ENCODE measurements around the gene ASPRV1.

The ASPRV1 gene

DNA sequence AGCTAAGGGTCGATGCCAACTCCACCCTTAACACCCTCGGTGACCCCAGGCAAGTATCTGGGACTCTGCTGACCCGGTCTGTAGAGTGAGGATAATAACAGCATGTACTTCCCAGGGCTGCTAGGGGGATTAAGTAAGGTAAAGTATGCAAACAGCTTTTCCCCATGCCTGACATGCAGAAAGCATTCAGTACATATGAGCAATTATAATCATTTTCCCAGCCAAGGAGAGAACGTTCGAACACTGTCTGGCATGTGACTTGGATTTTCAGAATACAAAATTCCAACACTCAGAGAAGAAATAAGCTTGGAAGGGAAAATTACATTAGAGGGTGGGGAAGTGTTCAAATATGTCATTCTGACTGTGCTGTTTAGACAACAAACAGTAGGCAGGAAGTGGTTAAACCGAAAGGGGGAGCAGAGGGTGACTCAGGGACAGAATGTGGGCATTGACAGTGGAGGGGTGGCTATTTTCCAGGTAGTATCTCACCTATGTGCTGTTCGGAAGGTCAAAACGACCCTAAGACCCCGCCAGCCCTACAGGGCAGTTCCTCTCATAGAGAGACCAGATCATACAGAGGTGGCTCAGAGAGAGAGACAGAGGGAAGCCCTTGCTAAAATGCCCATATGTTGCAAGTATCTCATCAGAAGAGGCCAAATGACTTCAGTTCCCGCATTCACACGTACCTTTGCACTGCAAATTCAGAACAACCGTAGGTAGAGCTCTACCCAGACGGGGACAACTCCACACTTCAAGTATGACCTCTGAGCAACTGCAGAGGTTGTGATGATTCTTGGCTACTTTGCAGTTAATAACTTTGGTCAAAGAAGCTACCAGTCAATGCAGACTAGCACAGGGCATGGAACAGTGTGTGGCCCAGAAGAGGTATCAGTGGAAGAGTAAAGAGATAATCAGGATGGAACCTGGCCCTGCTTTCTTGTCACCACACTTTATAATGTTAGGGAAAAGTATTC, 14.8 kb downstream of the ASPRV1 start:
- H3K27ac ChIP-seq (ENCODE audit: low read depth, low read length): no peak overlapping the region
- DNase-seq: no peak
- H3K18ac ChIP-seq (ENCODE audit: low read length): no peak overlapping the region
- H3K4me3 ChIP-seq (ENCODE audit: low read length): no peak overlapping the region
- no CpG with 5 or more reads among the region's 13 CpGs for WGBS (ENCODE audit: extremely low coverage, insufficient coverage, low lambda C conversion rate)
- no peak overlapping the region for H3K23ac ChIP-seq (ENCODE audit: low read length)
- no peak overlapping the region for H3K4ac ChIP-seq (ENCODE audit: low read depth, low read length)
- no peak overlapping the region for H2BK5ac ChIP-seq (ENCODE audit: low read length)
- no peaks in the 10 kb centered on the region for H3K36me3 ChIP-seq (ENCODE audit: control insufficient read depth, insufficient read depth, low read length)
- H3K9ac ChIP-seq (ENCODE audit: low read length): no peak overlapping the region
- no peaks in the 10 kb centered on the region for H3K79me1 ChIP-seq (ENCODE audit: low read length)
- H3K4me1 ChIP-seq (ENCODE audit: control insufficient read depth, low read depth, low read length): no peaks in the 10 kb centered on the region
- no peak overlapping the region for H2AK5ac ChIP-seq (ENCODE audit: low read length)
- H3K56ac ChIP-seq (ENCODE audit: low read length): no peak overlapping the region
- no peaks in the 10 kb centered on the region for H3K27me3 ChIP-seq (ENCODE audit: insufficient read depth, low read length, poor library complexity)
- H4K8ac ChIP-seq (ENCODE audit: low read depth, low read length): no peak overlapping the region
- H2BK120ac ChIP-seq (ENCODE audit: low read depth, low read length): no peak overlapping the region
- no peaks in the 10 kb centered on the region for H3K79me2 ChIP-seq (ENCODE audit: control insufficient read depth, insufficient read depth, low read length)
- no peak overlapping the region for H2BK15ac ChIP-seq (replicated peaks; ENCODE audit: low read depth)
- H3K4me2 ChIP-seq (ENCODE audit: low read length): no peak overlapping the region
- H4K5ac ChIP-seq (ENCODE audit: low read length): no peak overlapping the region

DNA sequence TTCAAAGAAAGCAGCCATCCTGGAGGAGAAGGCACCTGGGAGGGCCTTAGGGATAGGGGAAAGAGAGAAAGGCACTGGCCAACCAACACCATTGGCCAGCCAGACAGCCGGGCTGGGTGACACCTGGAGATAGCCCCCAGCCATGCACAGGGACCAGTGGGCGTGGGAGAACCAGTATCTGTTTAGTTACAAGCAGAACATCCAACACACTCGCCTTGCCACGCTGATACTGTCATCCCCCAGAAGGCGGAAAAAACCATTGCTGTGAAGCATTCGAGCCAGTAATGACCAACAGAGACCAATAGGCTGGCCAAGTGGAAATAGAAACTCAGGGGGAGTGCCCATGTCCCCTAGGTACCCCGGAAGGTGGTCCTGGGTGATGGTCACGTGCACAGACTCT, 15.5 kb downstream of the ASPRV1 start:
- no peak for DNase-seq
- H3K4me2 ChIP-seq (ENCODE audit: low read length): no peak overlapping the region
- H3K4ac ChIP-seq (ENCODE audit: low read depth, low read length): no peak overlapping the region
- no peaks in the 10 kb centered on the region for H3K79me2 ChIP-seq (ENCODE audit: control insufficient read depth, insufficient read depth, low read length)
- no peak overlapping the region for H2BK5ac ChIP-seq (ENCODE audit: low read length)
- H3K56ac ChIP-seq (ENCODE audit: low read length): no peak overlapping the region
- no peak overlapping the region for H3K18ac ChIP-seq (ENCODE audit: low read length)
- no peaks in the 10 kb centered on the region for H3K36me3 ChIP-seq (ENCODE audit: control insufficient read depth, insufficient read depth, low read length)
- no peaks in the 10 kb centered on the region for H3K27me3 ChIP-seq (ENCODE audit: insufficient read depth, low read length, poor library complexity)
- H3K27ac ChIP-seq (ENCODE audit: low read depth, low read length): no peak overlapping the region
- H3K9ac ChIP-seq (ENCODE audit: low read length): no peak overlapping the region
- H3K4me3 ChIP-seq (ENCODE audit: low read length): no peak overlapping the region
- H4K5ac ChIP-seq (ENCODE audit: low read length): no peak overlapping the region
- H2BK15ac ChIP-seq (replicated peaks; ENCODE audit: low read depth): no peak overlapping the region
- no peak overlapping the region for H4K8ac ChIP-seq (ENCODE audit: low read depth, low read length)
- no peak overlapping the region for H2BK120ac ChIP-seq (ENCODE audit: low read depth, low read length)
- no peaks in the 10 kb centered on the region for H3K79me1 ChIP-seq (ENCODE audit: low read length)
- no peaks in the 10 kb centered on the region for H3K4me1 ChIP-seq (ENCODE audit: control insufficient read depth, low read depth, low read length)
- H2AK5ac ChIP-seq (ENCODE audit: low read length): no peak overlapping the region
- H3K23ac ChIP-seq (ENCODE audit: low read length): no peak overlapping the region
- WGBS (ENCODE audit: extremely low coverage, insufficient coverage, low lambda C conversion rate): no CpG with 5 or more reads among the region's 8 CpGs

DNA sequence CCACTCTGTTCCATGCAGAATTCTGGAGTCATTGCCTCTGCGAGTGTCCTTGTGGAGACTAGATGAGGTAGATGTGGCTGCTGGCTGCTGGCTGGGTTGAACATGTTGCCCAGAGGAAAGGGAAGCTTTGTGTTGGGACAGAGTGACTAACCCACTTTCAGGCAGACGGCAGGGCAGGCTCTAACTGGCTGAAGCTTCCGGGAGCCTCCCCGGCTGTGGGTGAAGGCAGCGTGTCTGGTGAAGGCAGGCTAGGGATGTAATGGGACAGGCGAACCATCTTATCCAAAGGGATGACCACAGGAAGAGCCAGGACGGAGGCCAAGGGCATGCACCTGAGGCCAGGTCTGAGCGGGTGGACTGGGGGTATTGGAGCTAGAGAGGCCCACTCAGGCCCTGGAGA, 16.0 kb downstream of the ASPRV1 start:
- Histone ChIP-seq H2AK5ac (ENCODE audit: low read length) (no peak overlapping the region), H2BK15ac (replicated peaks; ENCODE audit: low read depth) (no peak overlapping the region), H3K4me1 (ENCODE audit: control insufficient read depth, low read depth, low read length) (no peaks in the 10 kb centered on the region), H3K23ac (ENCODE audit: low read length) (no peak overlapping the region), H3K4ac (ENCODE audit: low read depth, low read length) (no peak overlapping the region), H3K79me1 (ENCODE audit: low read length) (no peaks in the 10 kb centered on the region), H3K36me3 (ENCODE audit: control insufficient read depth, insufficient read depth, low read length) (no peaks in the 10 kb centered on the region), H3K4me2 (ENCODE audit: low read length) (no peak overlapping the region), H3K18ac (ENCODE audit: low read length) (no peak overlapping the region), H3K56ac (ENCODE audit: low read length) (no peak overlapping the region), H2BK5ac (ENCODE audit: low read length) (no peak overlapping the region), H4K8ac (ENCODE audit: low read depth, low read length) (no peak overlapping the region), H3K27ac (ENCODE audit: low read depth, low read length) (no peak overlapping the region), H3K27me3 (ENCODE audit: insufficient read depth, low read length, poor library complexity) (no peaks in the 10 kb centered on the region), H3K4me3 (ENCODE audit: low read length) (no peak overlapping the region), H4K5ac (ENCODE audit: low read length) (no peak overlapping the region), H3K79me2 (ENCODE audit: control insufficient read depth, insufficient read depth, low read length) (no peaks in the 10 kb centered on the region), H3K9ac (ENCODE audit: low read length) (no peak overlapping the region), H2BK120ac (ENCODE audit: low read depth, low read length) (no peak overlapping the region)
- no CpG with 5 or more reads among the region's 8 CpGs for WGBS (ENCODE audit: extremely low coverage, insufficient coverage, low lambda C conversion rate)
- DNase-seq: no peak

DNA sequence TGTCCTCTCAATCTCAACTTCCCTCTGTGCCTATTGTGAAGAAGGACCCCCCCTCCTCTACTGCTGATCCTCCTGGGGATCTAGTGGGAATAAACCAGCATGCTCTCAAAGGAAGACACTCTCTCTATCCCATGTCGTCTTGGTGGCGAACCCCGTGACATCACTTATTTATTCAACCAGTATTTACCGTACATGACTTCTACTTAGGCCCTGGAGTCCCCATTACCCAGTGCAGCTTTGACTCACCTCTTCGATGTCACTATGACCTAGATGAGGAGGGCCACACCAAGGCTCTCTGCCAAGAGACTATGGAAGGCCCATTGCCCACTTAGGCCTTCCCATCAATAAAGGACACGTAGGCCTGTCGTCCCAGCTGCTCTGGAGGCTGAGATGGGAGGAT, 16.7 kb downstream of the ASPRV1 start:
- no peaks in the 10 kb centered on the region for H3K4me1 ChIP-seq (ENCODE audit: control insufficient read depth, low read depth, low read length)
- H4K8ac ChIP-seq (ENCODE audit: low read depth, low read length): no peak overlapping the region
- no peak for DNase-seq
- no peak overlapping the region for H3K9ac ChIP-seq (ENCODE audit: low read length)
- no CpG with 5 or more reads among the region's 7 CpGs for WGBS (ENCODE audit: extremely low coverage, insufficient coverage, low lambda C conversion rate)
- H3K27me3 ChIP-seq (ENCODE audit: insufficient read depth, low read length, poor library complexity): no peaks in the 10 kb centered on the region
- H4K5ac ChIP-seq (ENCODE audit: low read length): no peak overlapping the region
- H3K23ac ChIP-seq (ENCODE audit: low read length): no peak overlapping the region
- no peak overlapping the region for H2BK15ac ChIP-seq (replicated peaks; ENCODE audit: low read depth)
- no peak overlapping the region for H2AK5ac ChIP-seq (ENCODE audit: low read length)
- no peaks in the 10 kb centered on the region for H3K79me2 ChIP-seq (ENCODE audit: control insufficient read depth, insufficient read depth, low read length)
- H3K27ac ChIP-seq (ENCODE audit: low read depth, low read length): no peak overlapping the region
- H3K4me2 ChIP-seq (ENCODE audit: low read length): no peak overlapping the region
- no peaks in the 10 kb centered on the region for H3K36me3 ChIP-seq (ENCODE audit: control insufficient read depth, insufficient read depth, low read length)
- H3K4ac ChIP-seq (ENCODE audit: low read depth, low read length): no peak overlapping the region
- H2BK5ac ChIP-seq (ENCODE audit: low read length): no peak overlapping the region
- H3K79me1 ChIP-seq (ENCODE audit: low read length): no peaks in the 10 kb centered on the region
- H2BK120ac ChIP-seq (ENCODE audit: low read depth, low read length): no peak overlapping the region
- no peak overlapping the region for H3K4me3 ChIP-seq (ENCODE audit: low read length)
- H3K18ac ChIP-seq (ENCODE audit: low read length): no peak overlapping the region
- no peak overlapping the region for H3K56ac ChIP-seq (ENCODE audit: low read length)

DNA sequence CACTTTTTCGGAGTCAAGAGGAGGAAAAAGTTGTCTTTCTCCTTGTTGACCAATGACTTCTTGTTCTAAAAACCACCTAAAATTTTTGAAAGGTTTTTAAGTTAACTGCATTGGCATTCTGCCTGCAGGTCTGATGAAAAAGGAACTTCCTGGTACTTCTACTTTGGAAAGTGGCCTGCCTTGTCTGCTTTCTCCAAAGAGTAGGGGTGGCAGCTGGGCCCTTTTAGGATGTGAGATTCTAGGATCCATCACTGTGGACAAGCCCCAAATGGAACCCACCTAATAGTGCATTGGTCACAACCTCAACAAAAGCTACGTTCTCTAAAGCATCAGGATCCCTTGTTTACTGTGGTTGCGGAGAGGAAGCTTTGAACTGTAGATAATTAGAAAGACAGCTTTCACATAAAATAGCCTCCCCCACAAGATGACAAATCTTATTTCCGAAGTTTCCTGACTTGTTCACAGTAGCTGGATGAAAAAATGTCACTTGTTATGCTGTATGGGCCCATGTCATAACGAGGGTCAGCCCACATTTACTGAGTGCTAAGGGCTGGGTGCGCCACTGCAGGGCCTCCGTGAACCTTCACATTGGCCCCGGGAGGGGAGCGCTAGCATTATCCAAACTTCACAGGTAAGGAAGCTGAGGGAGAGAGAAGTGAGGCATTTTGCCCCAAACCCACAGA, 17.4 kb downstream of the ASPRV1 start:
- Histone ChIP-seq H2BK15ac (replicated peaks; ENCODE audit: low read depth) (no peak overlapping the region), H3K4me2 (ENCODE audit: low read length) (no peak overlapping the region), H2BK5ac (ENCODE audit: low read length) (no peak overlapping the region), H4K8ac (ENCODE audit: low read depth, low read length) (no peak overlapping the region), H3K18ac (ENCODE audit: low read length) (no peak overlapping the region), H3K79me2 (ENCODE audit: control insufficient read depth, insufficient read depth, low read length) (no peaks in the 10 kb centered on the region), H2AK5ac (ENCODE audit: low read length) (no peak overlapping the region), H3K27me3 (ENCODE audit: insufficient read depth, low read length, poor library complexity) (no peaks in the 10 kb centered on the region), H3K79me1 (ENCODE audit: low read length) (no peaks in the 10 kb centered on the region), H4K5ac (ENCODE audit: low read length) (no peak overlapping the region), H3K23ac (ENCODE audit: low read length) (no peak overlapping the region), H2BK120ac (ENCODE audit: low read depth, low read length) (no peak overlapping the region), H3K4ac (ENCODE audit: low read depth, low read length) (no peak overlapping the region), H3K4me3 (ENCODE audit: low read length) (no peak overlapping the region), H3K27ac (ENCODE audit: low read depth, low read length) (no peak overlapping the region), H3K4me1 (ENCODE audit: control insufficient read depth, low read depth, low read length) (no peaks in the 10 kb centered on the region), H3K36me3 (ENCODE audit: control insufficient read depth, insufficient read depth, low read length) (no peaks in the 10 kb centered on the region), H3K9ac (ENCODE audit: low read length) (no peak overlapping the region), H3K56ac (ENCODE audit: low read length) (no peak overlapping the region)
- no CpG with 5 or more reads among the region's 9 CpGs for WGBS (ENCODE audit: extremely low coverage, insufficient coverage, low lambda C conversion rate)
- DNase-seq: no peak
